ENCODE data around the gene TAAR1. TPM values are rescaled to one million over a fixed set of nuclear protein-coding genes. Genes with fewer than 3 reads are reported as not detected.

TAAR1 gene
- total and polyA plus RNA-seq, 9 donors, result 0.28 TPM; not detected in 8

DNA sequence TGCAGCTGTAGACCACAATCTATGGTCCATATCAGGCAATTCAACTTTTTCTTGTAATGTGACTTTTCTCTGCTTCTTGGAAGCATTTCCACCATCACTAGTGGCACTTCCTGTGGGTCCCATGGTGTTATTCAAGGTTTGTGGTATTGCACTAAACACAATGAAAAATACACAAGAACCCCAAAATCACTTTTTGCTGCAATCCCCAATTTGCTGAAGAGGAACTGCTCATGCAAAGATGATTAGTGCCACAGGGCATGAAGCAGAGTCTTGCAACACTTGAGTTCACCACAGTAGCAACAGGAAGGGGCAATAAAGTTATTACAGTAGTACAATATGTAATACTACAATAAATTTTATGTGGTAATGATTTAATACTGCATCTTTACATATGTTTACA lies 16.8 kb upstream of the TAAR1 start:
- intact Hi-C loops (cut with DNase I), result no loop called here
- DNase-seq, result no peak
- H3K36me3 ChIP-seq, result no peaks in the 10 kb centered on the region
- no peaks in the 10 kb centered on the region for H3K4me1 ChIP-seq (ENCODE audit: insufficient read depth)
- H3K4me3 ChIP-seq, result no peak overlapping the region
- H3K9me3 ChIP-seq, result no peaks in the 10 kb centered on the region
- H3K27me3 ChIP-seq, result no peaks in the 10 kb centered on the region
- no peak overlapping the region for H3K27ac ChIP-seq
- no peak for TF ChIP-seq POLR2A (IDR thresholded peaks at IDR 0.05)
- no peak for TF ChIP-seq EP300 (IDR thresholded peaks at IDR 0.05)
- TF ChIP-seq, protein P1, sequence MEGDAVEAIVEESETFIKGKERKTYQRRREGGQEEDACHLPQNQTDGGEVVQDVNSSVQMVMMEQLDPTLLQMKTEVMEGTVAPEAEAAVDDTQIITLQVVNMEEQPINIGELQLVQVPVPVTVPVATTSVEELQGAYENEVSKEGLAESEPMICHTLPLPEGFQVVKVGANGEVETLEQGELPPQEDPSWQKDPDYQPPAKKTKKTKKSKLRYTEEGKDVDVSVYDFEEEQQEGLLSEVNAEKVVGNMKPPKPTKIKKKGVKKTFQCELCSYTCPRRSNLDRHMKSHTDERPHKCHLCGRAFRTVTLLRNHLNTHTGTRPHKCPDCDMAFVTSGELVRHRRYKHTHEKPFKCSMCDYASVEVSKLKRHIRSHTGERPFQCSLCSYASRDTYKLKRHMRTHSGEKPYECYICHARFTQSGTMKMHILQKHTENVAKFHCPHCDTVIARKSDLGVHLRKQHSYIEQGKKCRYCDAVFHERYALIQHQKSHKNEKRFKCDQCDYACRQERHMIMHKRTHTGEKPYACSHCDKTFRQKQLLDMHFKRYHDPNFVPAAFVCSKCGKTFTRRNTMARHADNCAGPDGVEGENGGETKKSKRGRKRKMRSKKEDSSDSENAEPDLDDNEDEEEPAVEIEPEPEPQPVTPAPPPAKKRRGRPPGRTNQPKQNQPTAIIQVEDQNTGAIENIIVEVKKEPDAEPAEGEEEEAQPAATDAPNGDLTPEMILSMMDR (IDR thresholded peaks at IDR 0.05), result no peak

DNA sequence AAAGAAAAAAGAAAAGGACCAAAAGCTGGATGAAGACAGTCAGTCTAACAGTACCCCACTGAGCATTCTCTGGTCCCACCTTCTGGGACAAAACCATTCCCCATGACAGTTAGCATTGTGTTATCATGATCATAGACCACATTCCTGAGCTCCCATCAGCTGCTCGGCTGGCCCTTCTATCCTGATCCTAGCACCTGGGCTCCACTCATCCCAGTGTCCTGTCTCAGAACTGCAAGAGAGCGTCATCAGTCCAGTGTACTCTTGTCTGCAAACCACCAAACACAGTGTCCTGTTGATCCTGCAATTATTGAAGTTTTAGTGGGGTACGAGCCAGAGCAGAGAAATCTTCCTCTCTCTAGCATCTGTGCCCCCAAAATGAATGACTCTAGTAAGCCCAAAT lies 16.0 kb upstream of the TAAR1 start:
- Histone ChIP-seq H3K9me3 (no peaks in the 10 kb centered on the region), H3K27ac (no peak overlapping the region), H3K36me3 (no peaks in the 10 kb centered on the region), H3K4me1 (ENCODE audit: insufficient read depth) (no peaks in the 10 kb centered on the region), H3K27me3 (no peaks in the 10 kb centered on the region), H3K4me3 (no peak overlapping the region)
- intact Hi-C loops (cut with DNase I), result no loop called here
- TF ChIP-seq EP300 (IDR thresholded peaks at IDR 0.05) (no peak), POLR2A (IDR thresholded peaks at IDR 0.05) (no peak)
- TF ChIP-seq, protein P1 (IDR thresholded peaks at IDR 0.05), result no peak
- no peak for DNase-seq
- WGBS, 3 donors, result 60 to 78% (median 78%) methylated on average over 3 of the region's 3 CpGs

DNA sequence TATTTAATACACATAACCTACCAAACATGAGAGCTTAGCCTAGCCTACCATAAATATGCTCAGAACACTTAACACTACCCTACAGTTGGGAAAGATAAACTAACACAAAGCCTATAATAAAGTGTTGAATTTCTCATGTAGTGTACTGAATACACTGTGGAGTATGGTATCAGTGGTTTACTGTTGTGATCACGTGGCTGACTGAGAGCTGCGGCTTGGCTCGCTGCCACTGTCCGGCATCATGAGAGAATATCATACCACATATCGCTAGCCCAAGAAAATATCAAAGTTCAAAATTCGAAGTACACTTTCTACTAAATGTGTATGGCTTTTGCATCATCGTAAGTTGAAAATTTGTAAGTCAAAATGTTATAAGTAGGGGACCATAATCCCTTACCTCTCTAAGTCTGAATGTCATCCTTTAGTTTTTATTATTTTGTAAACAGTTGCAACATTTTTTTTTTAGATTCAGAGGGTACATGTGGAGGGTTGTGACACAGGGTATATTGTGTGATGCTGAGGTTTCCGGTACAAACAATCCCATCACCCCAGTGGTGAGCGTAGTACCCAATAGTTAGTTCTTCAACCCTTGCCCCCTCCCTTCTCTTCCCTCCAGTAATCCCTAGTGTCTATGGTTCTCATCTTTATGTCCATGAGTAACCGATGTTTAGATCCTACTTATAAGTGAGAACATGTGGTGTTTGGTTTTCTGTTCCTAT lies 14.6 kb upstream of the TAAR1 start:
- Histone ChIP-seq H3K36me3 (no peaks in the 10 kb centered on the region), H3K4me3 (no peak overlapping the region), H3K9me3 (no peaks in the 10 kb centered on the region), H3K27ac (no peak overlapping the region), H3K4me1 (ENCODE audit: insufficient read depth) (no peaks in the 10 kb centered on the region), H3K27me3 (no peaks in the 10 kb centered on the region)
- TF ChIP-seq EP300 (IDR thresholded peaks at IDR 0.05), result no peak
- no peak for TF ChIP-seq POLR2A (IDR thresholded peaks at IDR 0.05)
- TF ChIP-seq, protein P1 (IDR thresholded peaks at IDR 0.05), result no peak
- intact Hi-C loops (cut with DNase I), result no loop called here
- WGBS, 3 donors, result 77 to 78% (median 77%) methylated on average over 10 of the region's 10 CpGs
- no peak for DNase-seq

DNA sequence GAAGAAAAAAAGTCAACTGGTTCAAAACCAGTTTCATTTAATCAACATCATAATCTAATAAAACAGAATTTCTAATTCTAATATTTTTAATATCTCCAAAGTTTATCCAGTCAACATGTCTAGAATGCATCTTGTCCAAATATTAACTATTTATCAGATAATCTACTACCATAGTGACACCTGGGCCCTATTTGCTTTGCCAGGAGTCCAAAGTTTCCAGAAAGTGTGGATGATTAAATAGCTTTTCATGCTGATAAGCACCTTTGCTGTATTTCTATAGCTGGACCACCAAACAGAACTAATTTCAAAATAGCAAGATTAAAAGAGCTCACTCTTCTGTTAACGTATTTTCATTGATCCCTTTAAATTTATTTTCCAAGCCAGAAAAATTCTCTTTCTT lies 12.3 kb upstream of the TAAR1 start:
- H3K9me3 ChIP-seq, result no peaks in the 10 kb centered on the region
- DNase-seq, result no peak
- no peak overlapping the region for H3K4me3 ChIP-seq
- H3K27ac ChIP-seq, result no peak overlapping the region
- TF ChIP-seq, protein P1 (IDR thresholded peaks at IDR 0.05), result no peak
- TF ChIP-seq POLR2A (IDR thresholded peaks at IDR 0.05) (no peak), EP300 (IDR thresholded peaks at IDR 0.05) (no peak)
- H3K4me1 ChIP-seq (ENCODE audit: insufficient read depth), result no peaks in the 10 kb centered on the region
- intact Hi-C loops (cut with DNase I), result no loop called here
- H3K36me3 ChIP-seq, result no peaks in the 10 kb centered on the region
- no peaks in the 10 kb centered on the region for H3K27me3 ChIP-seq
- 83 to 89% (median 87%) methylated on average over 1 of the region's 1 CpG for WGBS, 3 donors
